Muscle layer of duodenum (tissue), 2 donors: ENCODE results near the gene NLGN4X.

Experiments used
- H3K27ac ChIP-seq: one replicate; pipeline ENCODE4 v1.7.0; 2013; ENCODE audit warnings: mild to moderate bottlenecking, low read length
- H3K27me3 ChIP-seq: one replicate; pipeline ENCODE4 v1.7.0; 2013; ENCODE audit warnings: low read depth, mild to moderate bottlenecking, control low read depth, low read length
- H3K36me3 ChIP-seq, 2 donors: one replicate each; pipeline ENCODE4 v1.7.0; 2013; ENCODE audit warnings: low read length in 2 of 2, control low read depth in 1 of 2, mild to moderate bottlenecking in 1 of 2; ENCODE audit not compliant: insufficient read depth in 2 of 2, control insufficient read depth in 1 of 2
- H3K4me1 ChIP-seq, 2 donors: one replicate each; pipeline ENCODE4 v1.7.0; 2013; ENCODE audit warnings: low read length in 2 of 2, mild to moderate bottlenecking in 2 of 2, control low read depth in 1 of 2, moderate library complexity in 1 of 2; ENCODE audit not compliant: insufficient read depth in 2 of 2, control insufficient read depth in 1 of 2
- H3K4me3 ChIP-seq, 2 donors: one replicate each; pipeline ENCODE4 v1.7.0; 2013; ENCODE audit warnings: low read length in 2 of 2, low read depth in 1 of 2, mild to moderate bottlenecking in 1 of 2
- H3K9me3 ChIP-seq, 2 donors: one replicate each; pipeline ENCODE4 v1.7.0; 2013; ENCODE audit warnings: low read length in 2 of 2, control low read depth in 1 of 2, mild to moderate bottlenecking in 1 of 2; ENCODE audit not compliant: control insufficient read depth in 1 of 2
- donor health status: healthy.

NLGN4X gene

GRCh38 chrX:5852941-5853340 lies 375.7 kb downstream of the NLGN4X start:
- H3K27me3 ChIP-seq, result no peaks in the 10 kb centered on the region
- H3K36me3 ChIP-seq, result no peaks in the 10 kb centered on the region
- H3K4me3 ChIP-seq, result no peak overlapping the region
- H3K4me1 ChIP-seq, result no peaks in the 10 kb centered on the region
- H3K9me3 ChIP-seq, result no peaks in the 10 kb centered on the region
- no peak overlapping the region for H3K27ac ChIP-seq

GRCh38 chrX:5842601-5843000 lies 386.1 kb downstream of the NLGN4X start:
- H3K36me3 ChIP-seq, result no peaks in the 10 kb centered on the region
- no peaks in the 10 kb centered on the region for H3K9me3 ChIP-seq
- no peak overlapping the region for H3K27ac ChIP-seq
- no peaks in the 10 kb centered on the region for H3K4me1 ChIP-seq
- H3K27me3 ChIP-seq, result no peaks in the 10 kb centered on the region
- H3K4me3 ChIP-seq, result no peak overlapping the region
